CD4-positive, alpha-beta T cell treated with Interleukin-10 for 1 hour (primary cell): Measurements from ENCODE around the gene RALGPS1.
"Not testable (repeated sequence)": the region's sequence is repeated elsewhere in the genome, so short reads cannot be mapped to it uniquely, and the experiment has no call there.

ENCODE experiments used
- DNase-seq: peaks from one replicate; pipeline ENCODE4 v3.0.0-alpha.2; 2020

Gene RALGPS1

DNA sequence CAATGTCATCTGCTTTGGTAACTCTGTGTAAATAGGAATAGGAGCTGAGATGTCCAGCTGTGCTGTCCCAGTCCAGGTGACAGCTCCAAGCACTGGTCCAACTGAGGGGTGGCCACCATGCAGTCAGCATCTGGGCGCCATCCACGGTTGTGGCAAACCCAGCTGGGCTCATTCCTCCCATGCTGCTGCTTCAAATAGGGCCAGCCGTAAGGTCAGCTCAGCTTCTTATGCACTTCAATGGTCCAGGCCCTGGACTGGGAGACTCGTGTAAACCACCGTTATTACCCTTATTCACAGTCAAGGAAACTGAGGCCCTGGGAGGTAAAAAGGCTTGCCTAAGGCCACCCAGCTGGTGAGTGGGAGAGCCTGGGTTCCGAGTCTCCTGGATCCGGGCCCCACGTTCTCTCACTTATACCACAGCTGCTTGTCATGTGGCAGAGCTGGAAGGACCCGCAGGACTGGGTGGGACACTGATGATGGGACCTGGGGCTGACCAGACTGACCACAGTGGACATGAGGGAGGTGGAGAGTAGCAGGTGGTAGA lies 246.6 kb downstream of the RALGPS1 start:
- DNase-seq, result no peak

- no peak for DNase-seq
Observed at GRCh38 chr9:127162046-127162863, 247.7 kb downstream of the RALGPS1 start.

DNA sequence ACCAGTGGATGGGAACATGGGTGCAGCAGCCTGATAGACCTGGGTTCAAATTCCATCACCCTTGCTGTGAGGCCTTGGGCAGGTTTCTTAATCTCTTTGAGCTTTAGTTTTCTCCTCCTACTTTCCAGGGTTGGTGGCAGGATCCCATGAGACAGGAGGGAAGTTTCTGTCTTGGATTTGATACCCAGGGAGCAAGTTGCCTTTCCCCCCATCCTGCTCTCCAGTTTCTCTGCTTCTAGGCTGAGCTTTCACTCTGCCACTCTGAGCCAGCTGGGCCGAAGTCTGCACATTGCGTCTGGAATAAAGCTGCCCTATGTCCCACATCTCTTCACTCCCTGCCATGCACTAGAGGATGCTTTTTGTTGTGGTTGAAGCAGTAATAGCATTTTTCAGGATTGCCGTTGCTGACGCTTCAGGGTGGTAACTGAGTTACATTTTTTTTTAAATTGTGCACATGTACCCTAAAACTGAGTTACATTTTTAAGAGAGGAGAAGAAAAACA lies 248.3 kb downstream of the RALGPS1 start:
- DNase-seq, result no peak

GRCh38 chr9:127163409-127163808 lies 248.8 kb downstream of the RALGPS1 start:
- DNase-seq, result no peak

DNA sequence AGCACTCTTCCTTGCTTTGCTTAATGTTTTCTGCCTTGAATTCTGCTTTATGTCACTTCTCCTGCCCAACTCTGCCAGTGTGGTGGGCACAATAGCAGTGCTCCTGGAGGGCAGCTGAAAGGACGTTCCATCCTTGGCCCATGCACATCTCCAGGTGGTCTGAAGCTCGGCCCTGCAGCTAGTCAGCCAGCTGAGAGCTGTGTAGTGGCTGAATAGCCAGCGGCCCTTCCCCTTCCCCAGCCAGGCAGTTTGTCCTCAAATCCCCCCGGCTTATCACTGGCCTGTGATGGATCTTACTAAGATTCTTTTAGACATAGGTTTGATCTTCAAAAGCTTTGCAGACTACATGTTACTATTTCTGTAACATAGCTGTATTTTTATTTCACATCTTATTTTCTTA lies 250.5 kb downstream of the RALGPS1 start:
- no peak for DNase-seq

GRCh38 chr9:127166111-127166510 lies 251.5 kb downstream of the RALGPS1 start:
- no peak for DNase-seq

DNA sequence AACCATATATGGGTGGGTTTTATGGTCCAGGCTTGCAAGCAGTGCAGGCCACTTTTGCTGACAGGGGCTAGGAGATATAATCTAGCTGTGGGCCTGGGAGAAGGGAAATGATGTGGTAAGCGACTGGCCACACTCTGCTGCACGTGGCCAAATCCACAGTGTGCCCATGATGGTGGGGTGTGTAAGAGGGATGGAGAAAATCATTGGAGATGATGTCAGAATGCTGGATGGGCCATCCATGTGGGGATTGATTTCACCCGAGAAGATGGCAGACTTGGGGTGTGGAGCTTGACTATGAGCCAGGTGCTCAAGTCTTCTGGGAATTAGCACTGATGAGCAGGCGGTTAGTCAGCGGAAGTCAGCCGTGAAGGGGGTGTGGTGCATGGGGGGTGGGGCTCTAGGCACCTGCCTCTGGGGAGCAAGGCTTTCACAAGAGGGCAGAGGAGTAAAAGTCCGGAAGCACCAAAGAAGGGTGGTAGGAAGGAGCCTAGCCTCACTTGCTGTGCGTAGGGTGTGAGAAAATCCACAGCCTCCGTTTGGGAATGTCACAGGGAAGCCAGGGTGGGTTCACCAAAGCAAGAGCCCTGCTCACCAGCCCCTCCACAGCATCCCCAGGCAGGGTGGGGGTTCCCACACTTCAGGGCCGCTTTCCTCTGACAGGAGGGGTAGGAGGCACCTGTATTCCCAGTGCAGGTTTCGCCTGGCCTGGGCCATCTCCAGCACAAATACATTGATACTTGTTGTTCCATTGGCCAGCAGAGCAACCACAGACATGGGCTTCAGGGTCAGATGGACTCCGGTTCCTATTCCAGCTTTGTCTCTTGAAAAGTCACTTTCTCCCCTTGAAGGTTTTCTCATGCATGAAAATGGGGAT lies 252.3 kb downstream of the RALGPS1 start:
- DNase-seq, result no peak

- DNase-seq, result no peak
Observed at GRCh38 chr9:127167560-127168326, 253.2 kb downstream of the RALGPS1 start.

GRCh38 chr9:127168756-127169574 lies 254.4 kb downstream of the RALGPS1 start:
- DNase-seq, result no peak

DNA sequence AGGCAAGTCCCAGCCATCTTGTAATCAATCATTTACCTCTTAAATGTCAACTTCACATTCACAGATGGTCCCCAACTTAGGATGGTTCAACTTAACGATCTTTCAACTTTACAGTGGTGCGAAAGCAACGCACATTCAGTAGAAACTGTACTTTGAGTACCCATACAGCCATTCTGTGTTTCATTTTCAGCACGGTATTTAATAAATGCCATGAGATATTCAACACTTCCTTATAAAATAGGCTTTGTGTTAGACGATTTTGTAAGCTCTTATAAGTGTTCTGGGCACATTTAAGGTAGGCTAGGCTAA lies 254.9 kb downstream of the RALGPS1 start:
- no peak for DNase-seq

- no peak for DNase-seq
Observed at GRCh38 chr9:127170103-127170502, 255.5 kb downstream of the RALGPS1 start.

DNA sequence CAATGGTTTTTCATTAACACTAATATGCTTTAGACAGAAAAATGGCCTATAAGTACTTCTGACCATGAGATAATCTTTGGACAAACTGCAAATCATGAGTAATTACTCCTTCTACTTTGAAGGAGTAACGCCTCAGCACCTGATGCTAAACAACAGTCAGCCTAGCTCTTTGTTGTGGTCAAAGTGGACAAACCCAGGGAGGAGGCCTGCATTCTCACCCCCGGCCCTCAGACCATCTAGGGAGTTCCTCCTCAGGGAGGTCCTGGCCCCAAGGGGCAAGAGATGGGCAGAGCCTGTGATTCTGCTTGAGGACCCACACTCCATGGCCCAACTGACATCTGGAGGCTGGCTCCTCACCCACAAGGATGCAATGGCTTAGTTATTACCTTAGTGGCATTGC lies 256.1 kb downstream of the RALGPS1 start:
- no peak for DNase-seq

DNA sequence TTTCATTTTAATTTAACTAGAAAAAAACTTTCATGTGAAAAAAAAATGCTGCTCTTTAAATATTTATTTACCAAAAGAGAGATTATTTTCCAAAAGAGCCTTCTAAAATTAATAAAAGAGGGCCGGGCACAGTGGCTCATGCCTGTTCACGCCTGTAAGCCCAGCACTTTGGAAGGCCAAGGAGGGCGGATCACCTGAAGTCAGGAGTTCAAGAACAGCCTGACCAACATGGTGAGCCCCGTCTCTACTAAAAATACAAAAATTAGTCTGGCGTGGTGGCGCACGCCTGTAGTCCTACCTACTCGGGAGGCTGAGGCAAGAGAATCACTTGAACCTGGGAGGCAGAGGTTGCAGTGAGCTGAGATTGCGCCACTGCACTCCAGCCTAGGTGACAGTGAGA lies 256.8 kb downstream of the RALGPS1 start:
- DNase-seq, result not testable (repeated sequence)

- DNase-seq, result no peak
Observed at GRCh38 chr9:127172066-127172707, 257.6 kb downstream of the RALGPS1 start.

DNA sequence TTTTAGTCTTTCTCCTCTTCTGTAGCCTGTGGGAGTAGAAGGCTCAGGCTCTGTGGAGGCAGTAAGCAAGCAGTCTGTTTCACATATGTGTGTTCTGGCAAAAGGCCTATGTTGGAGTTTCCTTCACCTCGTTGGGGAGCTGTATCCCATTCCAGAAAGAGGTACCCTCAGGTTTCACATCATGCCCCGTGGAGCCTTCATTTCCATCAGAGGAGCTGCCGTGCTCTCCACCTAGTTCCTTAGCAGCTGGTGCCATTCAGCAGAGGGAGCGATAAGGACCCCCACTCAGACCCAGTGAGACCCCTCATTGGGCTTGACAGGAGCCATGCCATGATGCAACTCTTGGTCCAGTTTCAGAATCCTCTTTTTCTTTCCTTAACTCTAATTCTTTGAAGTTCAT lies 258.5 kb downstream of the RALGPS1 start:
- no peak for DNase-seq

DNA sequence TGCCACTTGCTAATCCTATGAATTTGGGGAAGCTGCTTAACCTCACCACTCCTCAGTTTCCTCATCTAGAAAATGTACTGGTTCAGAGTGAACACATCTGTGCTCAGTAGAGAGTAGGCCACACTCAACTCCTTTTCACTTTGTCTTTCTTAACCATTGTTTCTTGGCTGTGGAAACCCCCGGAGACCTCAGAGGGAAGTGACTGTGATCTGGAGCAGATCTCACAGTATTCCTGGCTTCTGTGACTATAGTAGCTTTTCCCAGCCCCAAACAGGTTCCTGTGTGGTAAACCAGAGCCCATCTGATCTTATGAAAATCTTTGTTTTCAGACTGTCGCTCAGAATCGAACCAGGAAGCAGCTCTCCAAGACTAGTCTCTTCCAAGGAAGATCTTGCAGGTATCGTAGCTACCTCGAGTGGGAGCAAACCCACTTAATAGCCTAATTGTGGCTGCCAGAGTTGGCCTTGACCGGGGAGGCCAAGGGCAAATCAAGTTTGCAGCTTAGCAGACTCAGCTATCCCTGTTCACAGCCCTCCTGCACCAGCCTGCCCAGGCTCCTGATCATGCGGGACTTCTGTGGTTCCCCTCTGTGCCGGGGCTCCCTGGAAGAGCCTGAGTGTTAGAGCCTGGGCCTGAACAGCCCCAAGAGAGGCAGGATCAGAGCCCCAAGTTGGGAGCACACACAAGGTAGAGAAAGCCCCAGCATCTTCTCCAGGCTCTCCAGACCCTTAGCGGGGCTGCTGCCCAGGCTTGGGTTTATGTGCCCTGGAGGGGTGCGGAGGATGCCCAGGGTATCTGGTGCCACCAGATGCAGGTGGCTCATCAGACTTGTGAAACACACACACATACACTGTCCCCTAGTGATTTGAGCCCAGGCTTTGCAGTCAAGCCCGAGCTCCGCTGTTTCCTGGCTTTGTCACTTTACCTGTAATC lies 260.1 kb downstream of the RALGPS1 start:
- no peak for DNase-seq

GRCh38 chr9:127175319-127175715 lies 260.7 kb downstream of the RALGPS1 start:
- DNase-seq, result no peak

DNA sequence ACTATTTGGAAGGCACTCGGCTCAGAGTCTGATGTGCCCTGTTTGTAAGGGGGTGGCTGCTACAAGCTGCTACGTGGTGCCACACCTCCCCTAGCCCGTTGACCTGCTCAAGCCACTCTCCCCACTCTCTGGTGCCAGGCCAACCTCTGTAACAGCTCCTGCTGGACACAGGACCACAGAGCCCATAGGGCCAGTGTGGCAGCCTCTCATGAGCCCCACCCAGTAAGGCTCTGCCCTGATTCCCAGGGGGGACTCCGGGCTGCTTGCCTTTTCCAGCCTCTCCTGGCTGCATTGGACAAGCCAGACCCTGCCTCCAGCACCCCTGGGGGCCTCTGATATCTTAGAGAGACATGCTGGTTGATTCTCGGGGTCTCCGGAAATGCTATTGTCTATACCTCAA lies 261.2 kb downstream of the RALGPS1 start:
- no peak for DNase-seq

GRCh38 chr9:127176631-127177030 lies 262.0 kb downstream of the RALGPS1 start:
- DNase-seq, result no peak

- DNase-seq, result no peak
Observed at GRCh38 chr9:127177231-127177630, 262.6 kb downstream of the RALGPS1 start.
